Activated CD8-positive, alpha-beta memory T cell treated with anti-CD3 and anti-CD28 coated beads, Interleukin-2, amount 10 ng/mL, durations not matched to agents 7 days and 5 days (primary cell): ENCODE data around the gene PTPRN2. TPM values are rescaled to one million over a fixed set of nuclear protein-coding genes. Genes with fewer than 3 reads are reported as not detected.
"Not testable (repeated sequence)": the region's sequence is repeated elsewhere in the genome, so short reads cannot be mapped to it uniquely, and the experiment has no call there.

ENCODE experiments used
- ATAC-seq: fragments of 150-1000 bp; cut with Tn5 transposase; one replicate; pipeline ENCODE4 v1.10.0; 2021; ENCODE audit warnings: moderate library complexity
- CTCF ChIA-PET: fragments of 350-600 bp; sonication (Branson Sonifier 250); formaldehyde crosslinking; loops from one replicate; lab custom pipeline; 2021; ENCODE audit warnings: antibody characterized with exemption; lab: Charles Lee
- DNase-seq: peaks from one replicate; pipeline ENCODE4 v3.0.0-alpha.2; 2020
- H3K27ac Mint-ChIP-seq: one replicate; pipeline ENCODE4 v1.8.0; 2021; ENCODE audit warnings: mild to moderate bottlenecking, mixed read lengths
- H3K27me3 Mint-ChIP-seq: one replicate; pipeline ENCODE4 v1.8.0; 2021; ENCODE audit warnings: mixed read lengths
- H3K36me3 Mint-ChIP-seq: one replicate; pipeline ENCODE4 v1.8.0; 2021; ENCODE audit warnings: mild to moderate bottlenecking, mixed read lengths
- H3K4me1 Mint-ChIP-seq: one replicate; pipeline ENCODE4 v1.8.0; 2021; ENCODE audit warnings: mixed read lengths
- H3K4me3 Mint-ChIP-seq: one replicate; pipeline ENCODE4 v1.8.0; 2021; ENCODE audit warnings: mild to moderate bottlenecking, moderate library complexity, mixed read lengths
- H3K9me3 Mint-ChIP-seq: one replicate; pipeline ENCODE4 v1.8.0; 2022; ENCODE audit warnings: low read depth, mixed read lengths
- total RNA-seq, 2 experiments: library from RNA; stranded (reverse); gene quantifications; one replicate each; pipeline ENCODE4 v1.2.3, GENCODE V29; 2021

The PTPRN2 gene
- total RNA-seq, 2 experiments from 2014 or later: 3.2 to 5.7 TPM

DNA sequence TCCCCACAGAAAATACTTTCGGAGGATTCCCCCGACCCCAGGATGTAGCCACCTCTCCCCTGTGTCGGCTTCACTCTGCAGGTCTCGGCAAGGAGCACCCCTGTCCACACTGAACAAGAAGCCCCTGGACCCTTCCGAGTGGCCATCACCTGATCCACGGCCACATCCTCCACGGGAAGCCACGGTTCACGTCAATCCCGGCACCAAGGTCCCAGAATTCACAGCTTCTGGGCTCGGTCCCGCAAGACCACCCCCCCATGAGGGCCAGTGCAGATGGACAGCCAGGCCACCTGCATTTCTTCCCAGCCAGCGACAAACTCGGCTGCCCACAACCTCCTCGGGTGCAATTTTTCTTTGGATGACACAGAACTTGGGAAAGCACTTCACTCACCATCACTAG, 199.6 kb downstream of the PTPRN2 start:
- CTCF ChIA-PET: no interaction called here

DNA sequence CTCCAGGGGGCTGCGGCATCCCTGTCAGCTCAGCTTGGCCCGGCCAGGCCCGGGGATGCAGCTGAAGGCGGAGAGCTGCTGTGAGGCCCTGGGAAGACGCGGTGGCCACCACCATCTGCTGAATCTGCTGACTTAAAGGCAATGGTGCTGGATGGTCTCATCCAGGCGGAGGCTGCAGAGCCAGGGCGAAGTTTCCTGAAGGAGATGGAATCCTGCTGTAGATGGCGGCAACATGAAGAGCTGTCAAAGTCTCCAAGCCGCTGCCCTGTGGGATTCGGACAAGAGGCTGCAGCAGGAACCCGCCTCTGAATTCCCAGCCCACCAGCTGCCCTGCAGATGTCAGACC, 200.1 kb downstream of the PTPRN2 start:
- Mint-ChIP-seq H3K27me3 (peaks cover 2% of the 10 kb centered on the region), H3K36me3 (no peaks in the 10 kb centered on the region), H3K4me1 (no peaks in the 10 kb centered on the region), H3K4me3 (no peak overlapping the region), H3K9me3 (no peaks in the 10 kb centered on the region), H3K27ac (no peak overlapping the region)
- ATAC-seq (no peak), DNase-seq (no peak)
- CTCF ChIA-PET: no interaction called here

More for the DNA sequence above, 199.6 kb downstream of the PTPRN2 start:
- Mint-ChIP-seq H3K4me1 (no peaks in the 10 kb centered on the region), H3K36me3 (no peaks in the 10 kb centered on the region), H3K27ac (no peak overlapping the region), H3K9me3 (no peaks in the 10 kb centered on the region), H3K27me3 (peaks cover 2% of the 10 kb centered on the region), H3K4me3 (no peak overlapping the region)
- DNase-seq: no peak
- ATAC-seq: no peak

GRCh38 chr7:158386866-158387545, 200.6 kb downstream of the PTPRN2 start:
- H3K36me3 Mint-ChIP-seq: no peaks in the 10 kb centered on the region
- no peaks in the 10 kb centered on the region for H3K9me3 Mint-ChIP-seq
- ATAC-seq: no peak
- CTCF ChIA-PET: interaction anchor here (1.0 kb wide), 1 partner anchor 33 kb away, joined by 3 read pairs; no protein-coding TSS in a partner anchor
- H3K4me3 Mint-ChIP-seq: no peak overlapping the region
- DNase-seq: no peak
- H3K27ac Mint-ChIP-seq: no peak overlapping the region
- no peaks in the 10 kb centered on the region for H3K4me1 Mint-ChIP-seq
- peaks cover 2% of the 10 kb centered on the region for H3K27me3 Mint-ChIP-seq

GRCh38 chr7:158386355-158386618, 201.3 kb downstream of the PTPRN2 start:
- H3K27me3 Mint-ChIP-seq: peaks cover 2% of the 10 kb centered on the region
- CTCF ChIA-PET: interaction anchor here (1.0 kb wide), 1 partner anchor 32 kb away, joined by 3 read pairs; no protein-coding TSS in a partner anchor
- ATAC-seq (no peak), DNase-seq (no peak)
- no peaks in the 10 kb centered on the region for H3K4me1 Mint-ChIP-seq
- no peaks in the 10 kb centered on the region for H3K36me3 Mint-ChIP-seq
- no peaks in the 10 kb centered on the region for H3K9me3 Mint-ChIP-seq
- H3K4me3 Mint-ChIP-seq: no peak overlapping the region
- H3K27ac Mint-ChIP-seq: no peak overlapping the region

- ATAC-seq, H3K27me3 Mint-ChIP-seq, H3K9me3 Mint-ChIP-seq, H3K4me1 Mint-ChIP-seq, H3K4me3 Mint-ChIP-seq, H3K36me3 Mint-ChIP-seq, H3K27ac Mint-ChIP-seq, DNase-seq: not testable (repeated sequence)
- CTCF ChIA-PET: interaction anchor here (1.0 kb wide), 1 partner anchor 31 kb away, joined by 3 read pairs; no protein-coding TSS in a partner anchor
Observed at GRCh38 chr7:158385496-158386354, 201.9 kb downstream of the PTPRN2 start.

- no peaks in the 10 kb centered on the region for H3K9me3 Mint-ChIP-seq
- ATAC-seq (no peak), DNase-seq (no peak)
- no peaks in the 10 kb centered on the region for H3K4me1 Mint-ChIP-seq
- peaks cover 2% of the 10 kb centered on the region for H3K27me3 Mint-ChIP-seq
- H3K27ac Mint-ChIP-seq: no peak overlapping the region
- CTCF ChIA-PET: no interaction called here
- H3K36me3 Mint-ChIP-seq: no peaks in the 10 kb centered on the region
- no peak overlapping the region for H3K4me3 Mint-ChIP-seq
Observed at GRCh38 chr7:158384746-158385145, 202.9 kb downstream of the PTPRN2 start.

GRCh38 chr7:158383665-158384064, 204.0 kb downstream of the PTPRN2 start:
- Mint-ChIP-seq H3K9me3 (no peaks in the 10 kb centered on the region), H3K27ac (no peak overlapping the region), H3K4me1 (no peaks in the 10 kb centered on the region), H3K27me3 (peaks cover 2% of the 10 kb centered on the region), H3K4me3 (no peak overlapping the region), H3K36me3 (no peaks in the 10 kb centered on the region)
- no peak for ATAC-seq
- no peak for DNase-seq
- CTCF ChIA-PET: no interaction called here

GRCh38 chr7:158382363-158383254, 205.0 kb downstream of the PTPRN2 start:
- Mint-ChIP-seq H3K27ac (no peak overlapping the region), H3K4me1 (no peaks in the 10 kb centered on the region), H3K9me3 (peaks cover 1% of the 10 kb centered on the region), H3K4me3 (no peak overlapping the region), H3K36me3 (no peaks in the 10 kb centered on the region), H3K27me3 (peaks cover 2% of the 10 kb centered on the region)
- CTCF ChIA-PET: no interaction called here
- DNase-seq (no peak), ATAC-seq (no peak)

DNA sequence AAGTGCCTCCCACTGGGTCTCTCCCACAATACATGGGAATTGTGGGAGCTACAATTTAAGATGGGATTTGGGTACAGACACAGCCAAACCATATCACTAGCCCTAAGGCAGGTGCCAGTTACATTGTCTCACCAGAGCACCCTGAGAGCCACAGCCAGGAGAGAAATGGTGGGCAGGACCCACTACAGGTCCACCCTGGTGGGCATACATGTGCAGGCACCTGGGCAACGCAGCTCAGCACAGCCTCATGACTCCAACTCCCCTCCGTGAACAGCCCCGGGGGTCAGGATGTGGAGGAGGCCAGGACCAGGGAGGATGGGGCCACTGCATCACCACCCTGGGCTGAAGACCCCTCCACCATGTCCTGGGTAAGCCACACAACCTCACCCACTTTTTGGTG, 205.7 kb downstream of the PTPRN2 start:
- H3K4me1 Mint-ChIP-seq: no peaks in the 10 kb centered on the region
- H3K9me3 Mint-ChIP-seq: peaks cover 2% of the 10 kb centered on the region
- no peaks in the 10 kb centered on the region for H3K36me3 Mint-ChIP-seq
- peaks cover 2% of the 10 kb centered on the region for H3K27me3 Mint-ChIP-seq
- H3K4me3 Mint-ChIP-seq: no peak overlapping the region
- CTCF ChIA-PET: no interaction called here
- no peak for DNase-seq
- H3K27ac Mint-ChIP-seq: no peak overlapping the region
- ATAC-seq: no peak

- Mint-ChIP-seq H3K4me3 (no peak overlapping the region), H3K9me3 (peaks cover 2% of the 10 kb centered on the region), H3K4me1 (no peaks in the 10 kb centered on the region), H3K27me3 (no peaks in the 10 kb centered on the region), H3K27ac (no peak overlapping the region), H3K36me3 (no peaks in the 10 kb centered on the region)
- CTCF ChIA-PET: no interaction called here
- DNase-seq: no peak
- no peak for ATAC-seq
Observed at GRCh38 chr7:158378978-158379377, 208.6 kb downstream of the PTPRN2 start.

DNA sequence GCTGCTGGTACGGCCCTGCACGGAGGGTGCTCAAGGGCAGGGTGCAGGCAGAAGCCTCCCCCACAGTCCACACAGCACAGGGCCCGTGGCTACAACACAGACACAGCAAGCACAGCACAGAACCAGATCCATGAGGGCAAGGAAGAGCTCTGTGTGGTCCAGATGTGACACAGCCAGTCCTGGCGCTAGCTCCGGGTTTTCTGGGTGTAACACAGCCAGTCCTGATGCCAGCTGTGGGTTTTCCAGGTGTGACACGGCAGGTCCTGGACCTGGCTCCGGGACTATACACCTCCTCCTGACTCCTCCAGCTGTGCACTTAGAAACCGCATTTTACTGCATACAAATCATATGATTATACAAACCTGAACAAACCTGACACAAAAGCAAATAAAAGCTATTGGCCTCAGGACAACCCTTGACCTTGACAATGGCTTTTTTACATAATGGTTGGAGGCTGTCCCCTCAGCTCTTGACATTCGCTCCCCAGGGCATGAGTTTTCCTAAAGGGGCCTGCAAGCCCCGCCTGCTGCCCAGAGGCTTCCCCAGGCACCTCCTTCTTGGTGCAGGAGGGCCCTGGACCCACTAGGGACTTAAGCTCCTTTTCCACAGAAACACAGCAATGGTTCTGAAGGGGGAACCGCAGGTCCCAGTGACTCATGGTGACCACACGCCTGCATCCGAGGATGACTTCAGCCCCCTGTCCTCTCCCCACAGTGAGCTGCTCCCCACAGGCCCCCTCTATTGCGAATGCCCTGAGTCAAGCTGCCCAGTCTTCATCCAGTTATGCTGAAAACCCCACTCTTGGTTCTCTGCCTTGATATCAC, 209.6 kb downstream of the PTPRN2 start:
- H3K4me3 Mint-ChIP-seq: no peak overlapping the region
- H3K36me3 Mint-ChIP-seq: no peaks in the 10 kb centered on the region
- DNase-seq (no peak), ATAC-seq (no peak)
- H3K27ac Mint-ChIP-seq: no peak overlapping the region
- no peaks in the 10 kb centered on the region for H3K4me1 Mint-ChIP-seq
- CTCF ChIA-PET: no interaction called here
- no peaks in the 10 kb centered on the region for H3K27me3 Mint-ChIP-seq
- peaks cover 2% of the 10 kb centered on the region for H3K9me3 Mint-ChIP-seq

DNA sequence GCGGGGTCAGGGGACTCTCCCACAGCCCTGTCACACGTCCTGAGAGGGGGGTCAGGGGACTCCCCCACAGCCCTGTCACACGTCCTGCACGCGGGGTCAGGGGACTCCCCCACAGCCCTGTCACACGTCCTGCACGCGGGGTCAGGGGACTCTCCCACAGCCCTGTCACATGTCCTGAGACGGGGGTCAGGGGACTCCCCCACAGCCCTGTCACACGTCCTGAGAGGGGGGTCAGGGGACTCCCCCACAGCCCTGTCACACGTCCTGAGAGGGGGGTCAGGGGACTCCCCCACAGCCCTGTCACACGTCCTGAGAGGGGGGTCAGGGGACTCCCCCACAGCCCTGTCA, 210.8 kb downstream of the PTPRN2 start:
- H3K9me3 Mint-ChIP-seq, H3K27ac Mint-ChIP-seq, CTCF ChIA-PET, H3K36me3 Mint-ChIP-seq, ATAC-seq, DNase-seq, H3K4me1 Mint-ChIP-seq, H3K4me3 Mint-ChIP-seq, H3K27me3 Mint-ChIP-seq: not testable (repeated sequence)
